Loucy (cell line): Measurements from ENCODE around the gene C1orf226.

Experiments used
- H2AFZ ChIP-seq: fragments of 200-600 bp; sonication (generic); 2 replicates; pipeline ENCODE4 v1.6.0; 2016; ENCODE audit warnings: antibody characterized with exemption, mild to moderate bottlenecking, low read length, moderate library complexity
- H3F3A ChIP-seq: fragments of 200-600 bp; 2 replicates; pipeline ENCODE4 v1.6.0; 2016; ENCODE audit warnings: antibody characterized with exemption, low read depth, mild to moderate bottlenecking
- H3K27me3 ChIP-seq: fragments of 200-600 bp; sonication (generic); 2 replicates; pipeline ENCODE4 v1.6.1; 2014; ENCODE audit warnings: low read length, mild to moderate bottlenecking; ENCODE audit not compliant: insufficient read depth, poor library complexity, severe bottlenecking
- H3K36me3 ChIP-seq: fragments of 200-600 bp; sonication (generic); 2 replicates; pipeline ENCODE4 v1.6.1; 2016; ENCODE audit warnings: low read length; ENCODE audit not compliant: insufficient read depth
- H3K4me1 ChIP-seq: fragments of 200-600 bp; sonication (generic); 2 replicates; pipeline ENCODE4 v1.5.1; 2014; ENCODE audit warnings: low read length, mild to moderate bottlenecking; ENCODE audit not compliant: insufficient read depth, poor library complexity, severe bottlenecking
- H3K4me2 ChIP-seq: fragments of 200-600 bp; sonication (generic); 2 replicates; pipeline ENCODE4 v1.6.0; 2014; ENCODE audit warnings: antibody characterized with exemption, low read length, low read depth, mild to moderate bottlenecking; ENCODE audit not compliant: poor library complexity, severe bottlenecking
- H3K4me3 ChIP-seq: fragments of 200-600 bp; sonication (generic); 2 replicates; pipeline ENCODE4 v1.5.1; 2014; ENCODE audit warnings: low read length, mild to moderate bottlenecking, mixed read lengths; ENCODE audit not compliant: poor library complexity, severe bottlenecking
- H3K79me2 ChIP-seq: fragments of 200-600 bp; sonication (generic); 2 replicates; pipeline ENCODE4 v1.6.1; 2014; ENCODE audit warnings: low read length; ENCODE audit not compliant: insufficient read depth
- H3K9ac ChIP-seq: fragments of 200-600 bp; sonication (generic); 2 replicates; pipeline ENCODE4 v1.6.0; 2014; ENCODE audit warnings: mild to moderate bottlenecking, low read depth, low read length, moderate library complexity; ENCODE audit not compliant: poor library complexity, severe bottlenecking
- H3K9me2 ChIP-seq: fragments of 200-600 bp; sonication (generic); replicated peaks from 2 replicates; pipeline ENCODE4 v1.6.1; 2016; ENCODE audit warnings: low read depth, low read length, mixed read lengths
- H3K9me3 ChIP-seq: fragments of 200-600 bp; sonication (generic); 2 replicates; pipeline ENCODE4 v1.6.1; 2014; ENCODE audit warnings: mild to moderate bottlenecking, antibody characterized with exemption, low read length, low read depth; ENCODE audit not compliant: insufficient read depth
- H4K20me1 ChIP-seq: fragments of 200-600 bp; sonication (generic); 2 replicates; pipeline ENCODE4 v1.6.0; 2014; ENCODE audit warnings: antibody characterized with exemption, low read length, mild to moderate bottlenecking; ENCODE audit not compliant: insufficient read depth, poor library complexity, severe bottlenecking
- EZH2phosphoT487 ChIP-seq: fragments of 200-600 bp; IDR thresholded peaks from 2 replicates; pipeline ENCODE4 v1.6.1; 2018; ENCODE audit warnings: antibody characterized with exemption, mild to moderate bottlenecking, moderate library complexity, borderline replicate concordance
- TF ChIP-seq, protein P1 (sequence below): fragments of 200-600 bp; sonication (generic); conservative IDR thresholded peaks from 2 replicates; pipeline ENCODE4 v1.5.1; 2014; ENCODE audit warnings: mild to moderate bottlenecking, antibody characterized with exemption, low read length

Gene C1orf226

DNA sequence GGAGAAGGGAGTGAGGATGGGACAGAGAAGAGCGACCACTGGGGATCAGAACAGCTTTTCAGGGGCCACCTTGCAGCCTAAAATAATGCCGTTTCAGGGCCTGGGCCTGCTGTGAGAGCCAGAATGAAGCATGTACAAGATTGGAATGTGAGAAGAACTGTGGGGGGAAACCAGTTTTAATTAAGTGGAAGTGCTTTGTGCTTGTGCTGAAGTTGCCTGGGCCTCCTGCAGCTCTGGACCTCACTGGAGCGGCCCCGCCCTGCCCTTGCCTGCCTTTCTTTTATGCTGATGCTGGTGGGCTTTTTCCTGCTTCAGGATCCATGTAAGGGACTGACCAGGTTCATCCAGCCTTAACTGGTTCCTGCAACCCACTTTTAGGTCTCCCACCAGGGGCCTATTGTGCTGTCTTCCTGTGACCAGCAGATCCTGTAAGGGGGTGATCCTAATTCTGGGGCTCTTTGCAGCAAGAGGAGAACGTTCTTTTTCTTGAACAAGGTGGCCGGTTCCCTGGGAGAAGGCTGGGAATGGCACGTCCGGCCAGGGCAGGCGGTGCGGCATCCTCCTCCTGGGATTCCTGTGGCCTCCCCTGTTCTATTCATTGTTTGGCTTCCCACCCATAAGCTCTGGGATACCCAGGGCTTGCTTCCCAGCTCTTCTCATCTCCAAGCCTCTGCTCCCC, 3.2 kb downstream of the C1orf226 start:
- Histone ChIP-seq H3F3A (no peaks in the 10 kb centered on the region), H3K27me3 (no peaks in the 10 kb centered on the region), H3K4me3 (no peak overlapping the region), H3K9me3 (no peaks in the 10 kb centered on the region), H3K9ac (no peak overlapping the region), H3K4me2 (no peak overlapping the region), H2AFZ (no peak overlapping the region), H3K4me1 (no peaks in the 10 kb centered on the region), H3K79me2 (no peaks in the 10 kb centered on the region), H3K9me2 (no peaks in the 10 kb centered on the region), H3K36me3 (no peaks in the 10 kb centered on the region), H4K20me1 (no peaks in the 10 kb centered on the region)
- TF ChIP-seq, protein P1, sequence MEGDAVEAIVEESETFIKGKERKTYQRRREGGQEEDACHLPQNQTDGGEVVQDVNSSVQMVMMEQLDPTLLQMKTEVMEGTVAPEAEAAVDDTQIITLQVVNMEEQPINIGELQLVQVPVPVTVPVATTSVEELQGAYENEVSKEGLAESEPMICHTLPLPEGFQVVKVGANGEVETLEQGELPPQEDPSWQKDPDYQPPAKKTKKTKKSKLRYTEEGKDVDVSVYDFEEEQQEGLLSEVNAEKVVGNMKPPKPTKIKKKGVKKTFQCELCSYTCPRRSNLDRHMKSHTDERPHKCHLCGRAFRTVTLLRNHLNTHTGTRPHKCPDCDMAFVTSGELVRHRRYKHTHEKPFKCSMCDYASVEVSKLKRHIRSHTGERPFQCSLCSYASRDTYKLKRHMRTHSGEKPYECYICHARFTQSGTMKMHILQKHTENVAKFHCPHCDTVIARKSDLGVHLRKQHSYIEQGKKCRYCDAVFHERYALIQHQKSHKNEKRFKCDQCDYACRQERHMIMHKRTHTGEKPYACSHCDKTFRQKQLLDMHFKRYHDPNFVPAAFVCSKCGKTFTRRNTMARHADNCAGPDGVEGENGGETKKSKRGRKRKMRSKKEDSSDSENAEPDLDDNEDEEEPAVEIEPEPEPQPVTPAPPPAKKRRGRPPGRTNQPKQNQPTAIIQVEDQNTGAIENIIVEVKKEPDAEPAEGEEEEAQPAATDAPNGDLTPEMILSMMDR, result no peak
- TF ChIP-seq EZH2phosphoT487, result no peak

DNA sequence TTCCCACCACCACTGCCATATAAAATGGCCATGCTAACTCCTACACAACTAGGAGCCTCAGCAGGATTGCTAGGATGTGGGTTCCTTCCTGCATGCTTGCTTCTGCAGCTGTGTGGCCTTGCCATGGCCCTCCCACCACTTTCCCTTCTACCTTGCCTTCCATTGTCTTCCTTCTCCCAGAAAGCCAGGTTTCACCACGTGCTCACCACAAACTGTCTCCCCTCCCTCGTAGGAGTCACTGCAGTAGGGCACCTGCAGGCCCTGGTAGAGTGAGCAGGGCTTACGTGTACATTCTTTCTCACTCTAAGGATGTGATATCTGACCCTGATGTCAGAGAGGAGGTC, 3.7 kb downstream of the C1orf226 start:
- H3K9me3 ChIP-seq, result no peaks in the 10 kb centered on the region
- no peaks in the 10 kb centered on the region for H3F3A ChIP-seq
- no peak overlapping the region for H2AFZ ChIP-seq
- TF ChIP-seq, protein P1, result no peak
- no peak overlapping the region for H3K9ac ChIP-seq
- H3K4me1 ChIP-seq, result no peaks in the 10 kb centered on the region
- no peak overlapping the region for H3K4me3 ChIP-seq
- H4K20me1 ChIP-seq, result no peaks in the 10 kb centered on the region
- no peaks in the 10 kb centered on the region for H3K36me3 ChIP-seq
- no peak overlapping the region for H3K4me2 ChIP-seq
- no peaks in the 10 kb centered on the region for H3K9me2 ChIP-seq
- no peaks in the 10 kb centered on the region for H3K27me3 ChIP-seq
- no peaks in the 10 kb centered on the region for H3K79me2 ChIP-seq

DNA sequence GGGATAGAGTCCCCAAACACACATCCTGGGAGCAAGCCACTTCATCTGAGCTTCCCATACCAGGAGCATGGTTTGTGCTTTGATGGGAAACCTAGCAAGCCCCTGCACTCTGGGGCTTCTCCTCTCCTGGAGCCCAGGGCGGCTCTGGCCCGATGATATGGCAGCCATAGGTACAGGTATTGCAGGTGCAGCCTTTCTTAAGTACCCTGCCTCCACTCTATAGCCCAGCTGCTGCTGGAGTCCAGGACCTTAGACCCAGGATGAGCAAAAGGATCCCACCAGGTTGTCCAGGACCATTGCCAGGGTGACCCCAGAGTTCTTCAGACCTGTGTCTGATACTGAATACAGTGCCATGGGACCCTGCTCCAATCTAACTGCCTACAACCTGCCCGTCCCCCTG, 4.2 kb downstream of the C1orf226 start:
- Histone ChIP-seq H3K36me3 (no peaks in the 10 kb centered on the region), H3K9ac (no peak overlapping the region), H3K4me3 (no peak overlapping the region), H3K27me3 (no peaks in the 10 kb centered on the region), H3F3A (no peaks in the 10 kb centered on the region), H3K79me2 (no peaks in the 10 kb centered on the region), H3K4me1 (no peaks in the 10 kb centered on the region), H4K20me1 (no peaks in the 10 kb centered on the region), H3K9me2 (no peaks in the 10 kb centered on the region), H2AFZ (no peak overlapping the region), H3K9me3 (no peaks in the 10 kb centered on the region), H3K4me2 (no peak overlapping the region)
- TF ChIP-seq, protein P1, result no peak
- no peak for TF ChIP-seq EZH2phosphoT487
